SJCRH30 (cell line): Measurements from ENCODE around the gene DNAI1. TPM values are rescaled to one million over a fixed set of nuclear protein-coding genes. Genes with fewer than 3 reads are reported as not detected.
"Not testable (repeated sequence)": the region's sequence is repeated elsewhere in the genome, so short reads cannot be mapped to it uniquely, and the experiment has no call there.

Experiments used
- DNase-seq, 2 experiments: peaks; one replicate each; pipeline ENCODE4 v3.0.0-alpha.2; 2015 to 2020
- H3K27ac ChIP-seq: fragments of 250-450 bp; sonication (Bioruptor Pico); 2 replicates; pipeline ENCODE4 v1.5.1; 2020; ENCODE audit warnings: mild to moderate bottlenecking, moderate library complexity
- H3K27me3 ChIP-seq: fragments of 250-450 bp; sonication (Bioruptor Pico); 2 replicates; pipeline ENCODE4 v1.5.1; 2020; ENCODE audit warnings: mild to moderate bottlenecking, moderate library complexity
- H3K36me3 ChIP-seq: fragments of 250-450 bp; sonication (Bioruptor Pico); 2 replicates; pipeline ENCODE4 v1.5.1; 2020; ENCODE audit warnings: mild to moderate bottlenecking, moderate library complexity
- H3K4me1 ChIP-seq: fragments of 250-450 bp; sonication (Bioruptor Pico); 2 replicates; pipeline ENCODE4 v1.5.1; 2020; ENCODE audit warnings: mild to moderate bottlenecking, moderate library complexity
- H3K4me3 ChIP-seq: fragments of 250-450 bp; sonication (Bioruptor Pico); 2 replicates; pipeline ENCODE4 v1.5.1; 2020; ENCODE audit warnings: mild to moderate bottlenecking, moderate library complexity
- H3K9me3 ChIP-seq: fragments of 250-450 bp; sonication (Bioruptor Pico); replicated peaks from 2 replicates; pipeline ENCODE4 v1.5.1; 2020; ENCODE audit warnings: mild to moderate bottlenecking, moderate library complexity
- total RNA-seq: library from RNA; depleted of rRNA; stranded (reverse); fragments of >200 nt; shearing (Covaris generic); gene quantifications from 2 replicates; pipeline ENCODE4 v1.2.3, GENCODE V29; 2014; rRNA removed

Gene DNAI1
- total RNA-seq: 0.08 and 0.28 TPM in 2 replicates

DNA sequence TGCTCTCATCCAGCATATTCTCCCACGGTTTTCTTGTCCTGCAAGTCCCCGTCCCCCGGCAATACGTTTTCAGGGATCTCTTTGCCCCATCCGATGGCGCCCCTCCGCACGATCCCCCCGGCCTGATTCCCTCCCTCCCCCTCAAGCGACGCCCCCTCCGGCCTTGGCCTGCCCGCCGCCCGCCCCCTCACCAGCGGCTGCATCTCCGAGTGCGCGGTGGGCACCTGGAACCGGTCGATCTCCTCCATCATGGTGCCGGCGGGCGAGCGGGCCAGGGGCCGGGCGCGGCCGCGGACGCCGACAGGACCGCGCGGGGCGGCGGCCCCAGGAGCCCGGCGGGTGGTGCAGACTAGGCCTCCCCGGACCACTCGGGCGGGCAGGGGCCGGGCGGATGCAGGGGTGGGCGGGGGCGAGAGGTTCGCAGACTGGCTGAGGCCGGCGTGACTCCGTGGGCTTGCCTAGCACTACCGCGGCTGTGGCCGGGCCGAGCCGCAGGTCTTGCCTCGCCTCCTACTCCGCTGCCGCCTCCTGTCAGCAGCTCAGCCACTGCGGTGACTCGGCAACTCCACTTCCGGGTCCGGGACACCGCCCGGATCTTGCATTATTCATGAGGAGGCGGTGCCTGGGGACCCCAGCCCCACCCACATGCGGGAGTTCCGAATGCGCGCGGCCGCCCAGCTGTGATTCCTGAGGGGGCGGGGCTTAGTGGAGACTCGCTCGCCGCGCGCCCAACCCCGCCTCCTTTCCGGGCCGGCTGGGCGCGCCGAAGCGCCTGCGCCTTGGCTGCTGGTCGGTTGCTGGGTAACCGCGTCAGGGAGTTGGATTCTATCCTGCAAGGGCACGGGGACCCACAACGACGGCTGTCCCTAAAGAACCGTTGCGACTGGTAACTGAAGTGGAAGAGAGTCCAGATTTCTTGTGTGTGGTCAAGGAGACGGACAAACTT is at the start of gene DNAI1, which contains the start of gene FAM219A:
Gene DNAI1 (plus strand): TSS at position 793 of the 946 bp plus-strand sequence. CDS start 201 bp downstream, outside the sequence.
Gene FAM219A (minus strand): TSS at position 558 of the 946 bp plus-strand sequence. CDS start 307 bp downstream, at position 251.
- no peaks in the 10 kb centered on the region for H3K27me3 ChIP-seq
- H3K27ac ChIP-seq: no peak within 1 kb of the TSS
- DNase-seq: peak; percentile 97
- H3K9me3 ChIP-seq: no peaks in the 10 kb centered on the region
- H3K4me1 ChIP-seq: peaks cover 3% of the 10 kb centered on the region; the same call in 1 of the 2 replicates
- H3K4me3 ChIP-seq: peak within 1 kb of the TSS; percentile 61
- H3K36me3 ChIP-seq: no peaks in the 10 kb centered on the region

DNA sequence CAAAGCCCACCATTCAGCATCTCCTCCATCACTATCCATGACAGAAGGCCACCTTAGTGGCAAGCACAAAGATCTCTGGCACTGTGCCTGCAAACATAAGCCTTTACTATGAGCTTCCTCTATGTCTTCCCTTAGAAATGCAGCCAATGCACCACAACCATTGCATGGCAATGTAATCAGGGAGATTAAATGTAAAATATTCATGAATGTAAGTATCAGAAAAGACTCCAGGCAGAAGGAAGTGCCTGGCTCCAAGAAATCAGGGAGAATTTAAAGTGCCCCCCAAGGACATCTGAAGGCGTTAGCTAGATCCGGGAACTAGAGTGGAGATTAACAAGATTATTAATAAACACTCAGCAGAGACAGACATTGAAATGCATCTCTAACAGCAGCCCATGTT is 49.5 kb upstream of the DNAI1 start:
- no peaks in the 10 kb centered on the region for H3K4me1 ChIP-seq
- DNase-seq: no peak
- no peaks in the 10 kb centered on the region for H3K36me3 ChIP-seq
- no peaks in the 10 kb centered on the region for H3K27me3 ChIP-seq
- no peaks in the 10 kb centered on the region for H3K9me3 ChIP-seq
- H3K4me3 ChIP-seq: no peak overlapping the region
- H3K27ac ChIP-seq: no peak overlapping the region

DNA sequence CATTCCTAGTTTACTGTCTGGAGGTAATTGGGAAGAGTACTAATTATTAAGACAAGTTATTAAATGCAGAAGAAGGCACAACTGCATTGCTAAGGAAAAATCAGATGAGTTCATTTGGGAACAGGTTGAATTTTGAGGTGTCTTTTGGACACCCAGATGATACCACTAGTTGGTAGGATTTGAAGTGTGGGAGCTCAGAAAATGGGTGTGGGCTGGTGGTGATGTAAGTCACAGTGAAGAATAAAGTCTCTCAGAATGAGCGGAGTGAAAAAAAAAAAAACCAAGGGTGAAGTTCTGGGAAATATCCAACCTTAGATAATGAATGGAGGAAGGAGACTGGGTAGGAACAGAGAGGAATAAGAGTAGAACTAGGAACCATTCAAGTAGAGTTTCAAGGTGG is 46.3 kb upstream of the DNAI1 start:
- H3K36me3 ChIP-seq: no peaks in the 10 kb centered on the region
- H3K27me3 ChIP-seq: no peaks in the 10 kb centered on the region
- no peak for DNase-seq
- no peak overlapping the region for H3K4me3 ChIP-seq
- no peaks in the 10 kb centered on the region for H3K9me3 ChIP-seq
- H3K27ac ChIP-seq: no peak overlapping the region
- no peaks in the 10 kb centered on the region for H3K4me1 ChIP-seq

DNA sequence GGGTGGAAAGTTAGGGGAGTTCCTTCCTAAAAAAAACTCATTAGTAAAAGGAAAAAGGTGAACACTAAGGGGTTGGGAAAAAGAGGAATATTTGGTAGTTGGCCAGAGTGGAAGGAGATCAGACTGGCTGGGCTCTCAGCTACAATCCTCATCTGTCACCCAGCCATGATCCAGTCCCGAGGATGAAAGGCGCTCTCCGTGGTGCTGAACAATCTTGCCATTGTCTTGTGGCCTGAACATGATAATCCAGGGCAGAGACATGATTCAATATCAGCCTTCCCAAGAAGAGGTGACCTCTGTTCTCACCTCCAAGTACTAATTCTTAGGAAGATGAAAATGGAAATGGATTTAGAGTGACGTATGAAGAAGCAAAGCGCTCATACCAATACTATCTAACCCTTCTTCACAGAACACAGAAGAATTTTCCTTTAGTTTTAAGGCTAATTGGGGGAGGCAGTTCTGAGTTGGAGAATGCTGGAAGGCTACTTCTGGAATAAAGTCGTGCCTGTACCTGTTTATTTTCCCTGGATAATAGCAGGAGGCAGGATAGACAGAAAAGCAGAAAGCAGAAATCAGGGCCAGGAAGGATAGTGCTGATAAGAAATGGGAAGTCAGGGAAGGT is 45.3 kb upstream of the DNAI1 start:
- Histone ChIP-seq H3K27me3 (no peaks in the 10 kb centered on the region), H3K9me3 (no peaks in the 10 kb centered on the region), H3K36me3 (no peaks in the 10 kb centered on the region), H3K4me1 (no peaks in the 10 kb centered on the region), H3K4me3 (no peak overlapping the region), H3K27ac (no peak overlapping the region)
- DNase-seq: peak; percentile 68 to 85

DNA sequence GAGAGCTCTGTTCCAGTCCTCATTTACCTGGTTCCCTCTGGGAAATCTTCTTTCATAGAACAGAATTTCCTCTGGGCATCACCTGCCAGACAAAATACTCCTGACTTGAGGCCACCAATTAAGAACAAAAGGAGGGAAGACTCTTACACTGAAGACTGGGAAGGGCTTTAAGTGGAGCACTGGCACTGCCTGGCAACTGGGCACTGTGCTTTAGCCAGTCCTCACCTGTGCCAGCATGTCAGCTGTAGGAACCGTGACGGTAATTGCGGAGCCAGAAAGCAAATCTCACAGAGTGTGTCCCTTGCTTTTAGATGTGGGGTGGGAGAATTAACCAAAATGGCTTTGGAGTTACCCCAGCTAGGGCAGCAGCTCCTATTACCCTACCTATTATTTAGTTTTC is 40.9 kb upstream of the DNAI1 start:
- peak; percentile 21 to 36 for DNase-seq
- H3K27me3 ChIP-seq: no peaks in the 10 kb centered on the region
- H3K4me1 ChIP-seq: no peaks in the 10 kb centered on the region
- no peak overlapping the region for H3K27ac ChIP-seq
- no peaks in the 10 kb centered on the region for H3K9me3 ChIP-seq
- no peaks in the 10 kb centered on the region for H3K36me3 ChIP-seq
- H3K4me3 ChIP-seq: no peak overlapping the region

DNA sequence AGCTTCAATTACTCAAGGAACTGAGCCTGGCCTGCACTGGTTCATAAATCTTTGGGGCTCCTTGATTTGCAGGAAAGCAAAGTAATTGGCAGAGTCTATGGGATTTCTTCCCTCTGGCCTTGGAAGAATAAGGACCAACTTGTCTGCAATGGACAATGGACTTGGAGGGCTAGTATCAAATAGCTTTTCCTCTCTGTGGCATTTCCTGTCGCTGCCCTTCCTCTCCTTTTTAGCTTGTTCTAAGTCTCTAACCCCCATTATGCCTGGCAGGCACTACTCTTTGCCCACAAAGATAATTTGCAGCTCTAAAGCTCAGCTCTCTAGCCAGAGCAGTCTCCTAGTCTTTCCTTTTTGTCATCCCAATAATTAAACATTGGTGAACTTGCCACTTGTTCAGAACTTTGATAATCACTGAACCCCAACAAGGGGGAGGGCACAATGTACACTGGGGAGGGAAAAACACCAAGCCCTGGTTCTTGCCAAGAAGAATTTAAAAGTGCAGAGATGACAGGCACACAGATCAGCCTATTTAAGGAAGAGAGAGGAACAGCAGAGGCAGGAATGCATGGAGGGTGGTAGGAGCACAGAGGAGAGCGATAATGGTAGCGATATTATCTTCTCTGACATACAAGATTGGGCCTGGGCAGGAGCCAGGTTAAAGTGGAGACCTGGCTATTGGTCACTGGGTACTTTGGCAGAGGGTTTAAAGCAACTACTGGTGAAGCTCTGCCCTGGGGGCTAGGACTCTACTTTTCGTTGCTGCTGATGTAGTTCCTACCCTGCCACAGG is 38.7 kb upstream of the DNAI1 start:
- Histone ChIP-seq H3K4me3 (no peak overlapping the region), H3K27me3 (no peaks in the 10 kb centered on the region), H3K36me3 (no peaks in the 10 kb centered on the region), H3K9me3 (no peaks in the 10 kb centered on the region), H3K27ac (no peak overlapping the region), H3K4me1 (no peaks in the 10 kb centered on the region)
- DNase-seq: no peak

DNA sequence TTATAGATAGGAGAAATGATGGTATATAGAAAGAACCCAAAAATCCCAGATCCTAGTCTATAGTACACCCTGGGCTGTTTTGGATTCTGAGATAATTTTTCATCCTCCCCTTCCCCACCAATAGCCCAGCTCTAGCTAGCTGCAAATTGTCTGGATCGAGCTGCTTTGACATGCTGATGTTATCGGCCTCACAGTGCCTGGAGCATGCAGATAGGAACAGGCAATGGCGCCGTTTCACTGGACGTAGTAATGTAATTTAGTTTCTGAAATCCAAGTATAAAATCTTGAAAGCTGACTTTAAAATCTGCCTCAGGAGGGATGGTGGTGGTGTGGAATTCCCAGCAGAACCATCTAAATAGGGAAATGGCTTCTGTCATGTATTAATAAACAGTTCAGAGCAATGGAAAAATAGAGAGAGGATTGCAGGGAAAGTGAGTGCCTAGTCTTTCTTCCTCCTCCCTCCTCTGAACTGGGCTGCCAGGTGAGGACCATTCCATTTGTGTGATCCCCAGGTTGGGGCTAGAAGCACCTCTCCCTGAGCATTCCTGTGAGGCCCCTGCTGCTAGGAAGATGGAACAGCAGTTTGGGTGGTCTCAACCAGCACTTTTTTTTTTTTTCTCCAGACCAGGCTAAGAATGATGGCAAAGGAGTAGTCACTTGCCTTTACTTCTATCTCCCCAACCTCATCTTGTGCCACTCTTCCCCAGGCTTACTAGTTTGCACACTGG is 32.1 kb upstream of the DNAI1 start:
- no peaks in the 10 kb centered on the region for H3K4me1 ChIP-seq
- H3K9me3 ChIP-seq: no peaks in the 10 kb centered on the region
- H3K27me3 ChIP-seq: no peaks in the 10 kb centered on the region
- no peaks in the 10 kb centered on the region for H3K36me3 ChIP-seq
- DNase-seq: no peak
- H3K27ac ChIP-seq: no peak overlapping the region
- H3K4me3 ChIP-seq: no peak overlapping the region

DNA sequence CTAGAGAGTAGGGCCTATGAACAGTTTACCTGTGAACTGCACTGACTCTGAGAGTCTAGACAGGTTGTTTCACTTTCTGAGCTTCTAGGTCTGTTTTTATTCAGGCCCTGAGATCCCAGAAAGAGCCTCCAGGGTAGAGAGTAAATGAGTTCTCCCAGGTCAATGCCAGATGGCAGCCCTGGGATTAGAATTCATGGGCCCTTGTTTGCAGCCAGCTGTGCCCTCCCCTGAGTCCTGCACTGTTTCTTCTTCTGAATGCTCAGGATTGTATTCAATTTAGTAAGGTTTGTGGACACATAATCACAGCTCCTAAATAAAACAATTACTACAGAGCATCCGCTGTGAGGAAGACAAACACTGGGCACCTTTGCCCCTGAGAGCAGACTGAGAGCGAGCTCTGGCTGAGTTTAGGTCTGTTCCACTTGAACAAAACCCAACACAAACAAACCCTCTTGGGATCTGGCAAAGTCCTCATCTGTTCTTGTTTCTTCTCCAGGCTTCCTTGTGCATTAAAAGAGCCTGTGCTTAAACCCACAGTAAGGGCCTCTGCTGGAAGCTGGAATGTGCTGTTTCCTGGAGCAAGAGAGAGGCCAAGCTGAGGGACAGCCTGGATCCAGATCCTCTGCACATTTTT is 30.2 kb upstream of the DNAI1 start:
- Histone ChIP-seq H3K9me3 (no peaks in the 10 kb centered on the region), H3K27me3 (no peaks in the 10 kb centered on the region), H3K4me3 (no peak overlapping the region), H3K36me3 (no peaks in the 10 kb centered on the region), H3K27ac (no peak overlapping the region), H3K4me1 (no peaks in the 10 kb centered on the region)
- no peak for DNase-seq

DNA sequence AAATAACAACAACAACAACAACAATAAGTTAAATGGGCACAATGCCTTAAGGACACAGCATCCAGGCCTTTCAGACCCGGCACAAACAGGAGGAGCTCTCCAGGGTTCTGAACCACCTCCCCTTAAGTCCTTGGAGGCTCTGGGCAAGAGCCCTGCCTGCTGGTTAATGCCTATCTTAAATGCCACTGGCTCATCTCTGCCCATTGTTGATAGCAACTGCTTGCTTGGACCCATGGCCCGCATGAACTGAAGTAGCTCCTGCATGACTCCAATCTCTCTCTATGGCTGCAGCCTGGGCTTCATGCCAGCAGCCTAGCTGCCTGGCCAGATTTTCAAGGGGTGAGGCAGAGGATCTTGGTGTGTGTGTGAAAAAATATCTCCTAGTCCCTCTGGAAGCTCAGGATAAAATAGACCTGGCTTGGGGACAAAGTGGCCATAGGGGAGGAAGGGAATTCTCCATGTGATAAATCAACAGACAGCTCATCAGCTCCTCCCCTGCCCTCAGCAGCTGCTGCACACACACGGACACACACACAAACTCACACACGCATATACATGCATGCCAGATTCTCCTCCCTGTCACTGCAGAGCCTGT is 27.7 kb upstream of the DNAI1 start:
- H3K9me3 ChIP-seq: no peaks in the 10 kb centered on the region
- H3K36me3 ChIP-seq: no peaks in the 10 kb centered on the region
- no peak overlapping the region for H3K27ac ChIP-seq
- H3K27me3 ChIP-seq: no peaks in the 10 kb centered on the region
- no peaks in the 10 kb centered on the region for H3K4me1 ChIP-seq
- no peak overlapping the region for H3K4me3 ChIP-seq
- DNase-seq: peak; percentile 57 to 78

DNA sequence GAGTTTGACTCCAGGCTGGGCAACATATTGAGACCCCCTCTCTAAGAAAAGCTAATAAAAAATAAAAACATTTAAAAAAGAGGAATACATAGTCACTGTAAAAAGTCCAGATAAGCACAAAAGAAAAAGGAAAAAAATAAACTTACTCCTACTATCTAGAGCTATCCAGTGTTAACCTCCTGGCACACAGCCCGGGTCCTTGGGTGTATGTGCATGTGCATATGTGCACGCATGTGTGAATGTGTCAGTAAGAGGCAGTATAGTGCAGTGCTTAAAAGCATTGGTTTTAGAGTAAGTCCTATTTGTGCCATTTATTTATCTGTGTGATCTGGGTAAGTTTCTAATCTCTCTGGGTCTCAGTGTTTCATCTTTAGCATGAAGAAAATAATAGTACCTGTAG is 26.9 kb upstream of the DNAI1 start:
- DNase-seq: no peak
- Histone ChIP-seq H3K9me3 (no peaks in the 10 kb centered on the region), H3K36me3 (no peaks in the 10 kb centered on the region), H3K4me3 (no peak overlapping the region), H3K4me1 (no peaks in the 10 kb centered on the region), H3K27ac (no peak overlapping the region), H3K27me3 (no peaks in the 10 kb centered on the region)

DNA sequence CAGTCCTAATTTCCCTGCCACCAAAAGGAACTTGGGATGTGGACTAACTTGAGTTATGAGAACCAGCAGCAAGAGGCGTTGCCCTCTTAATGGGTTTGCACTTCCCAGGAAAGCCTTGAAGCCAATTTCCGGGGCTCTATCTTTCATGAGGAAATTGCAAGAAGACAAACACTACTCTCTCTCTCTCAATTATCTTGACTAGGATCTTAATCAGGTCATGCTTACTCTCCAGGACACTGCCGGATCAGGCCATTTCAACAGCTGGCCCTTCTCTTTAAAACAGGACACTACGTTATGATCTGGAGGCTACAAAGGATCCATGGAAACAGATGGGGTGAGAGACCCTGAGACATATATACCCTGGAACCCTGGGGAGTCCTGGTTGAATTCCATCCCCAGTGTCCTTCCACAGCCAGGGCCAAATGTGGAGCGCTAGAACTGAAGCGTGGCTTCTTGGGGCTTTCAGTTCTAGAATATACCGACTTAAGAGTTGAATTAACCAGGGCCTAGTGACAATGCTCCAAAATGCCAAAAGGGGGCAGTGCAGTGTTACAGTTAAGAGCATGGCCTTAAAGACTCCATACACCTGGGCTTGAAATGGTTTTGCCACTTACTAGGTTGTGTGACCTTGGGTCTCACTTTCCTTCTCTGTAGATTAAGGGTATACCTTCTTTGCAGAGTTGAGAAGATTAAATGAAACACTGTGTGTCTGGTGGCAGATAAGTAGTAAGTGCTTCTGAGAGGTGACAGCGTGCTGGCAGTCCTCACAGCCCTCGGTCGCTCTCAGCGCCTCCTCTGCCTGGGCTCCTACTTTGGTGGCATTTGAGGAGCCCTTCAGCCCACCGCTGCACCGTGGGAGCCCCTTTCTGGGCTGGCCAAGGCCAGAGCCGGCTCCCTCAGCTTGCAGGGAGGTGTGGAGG is 21.3 kb upstream of the DNAI1 start:
- peak; percentile 38 to 82 for DNase-seq
- H3K4me1 ChIP-seq: peaks cover 7% of the 10 kb centered on the region; the same call in 1 of the 2 replicates

DNA sequence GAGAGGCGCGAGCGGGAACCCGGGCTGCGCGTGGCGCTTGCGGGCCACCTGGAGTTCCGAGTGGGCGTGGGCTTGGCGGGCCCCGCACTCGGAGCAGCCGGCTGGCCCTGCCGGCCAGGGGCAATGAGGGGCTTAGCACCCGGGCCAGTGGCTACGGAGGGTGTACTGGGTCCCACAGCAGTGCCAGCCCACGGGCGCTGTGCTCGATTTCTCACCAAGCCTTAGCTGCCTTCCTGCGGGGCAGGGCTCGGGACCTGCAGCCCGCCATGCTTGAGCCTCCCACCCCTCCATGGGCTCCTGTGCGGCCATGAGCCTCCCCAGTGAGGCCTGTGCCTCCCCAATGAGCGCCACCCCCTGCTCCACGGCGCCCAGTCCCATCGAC is 20.7 kb upstream of the DNAI1 start:
- not testable (repeated sequence) for H3K4me3 ChIP-seq, DNase-seq, H3K27me3 ChIP-seq, H3K9me3 ChIP-seq, H3K4me1 ChIP-seq, H3K36me3 ChIP-seq, H3K27ac ChIP-seq

More for the DNA sequence above, 21.3 kb upstream of the DNAI1 start:
- Histone ChIP-seq H3K27ac (no peak overlapping the region), H3K4me3 (no peak overlapping the region), H3K27me3 (no peaks in the 10 kb centered on the region), H3K9me3 (no peaks in the 10 kb centered on the region), H3K36me3 (no peaks in the 10 kb centered on the region)

DNA sequence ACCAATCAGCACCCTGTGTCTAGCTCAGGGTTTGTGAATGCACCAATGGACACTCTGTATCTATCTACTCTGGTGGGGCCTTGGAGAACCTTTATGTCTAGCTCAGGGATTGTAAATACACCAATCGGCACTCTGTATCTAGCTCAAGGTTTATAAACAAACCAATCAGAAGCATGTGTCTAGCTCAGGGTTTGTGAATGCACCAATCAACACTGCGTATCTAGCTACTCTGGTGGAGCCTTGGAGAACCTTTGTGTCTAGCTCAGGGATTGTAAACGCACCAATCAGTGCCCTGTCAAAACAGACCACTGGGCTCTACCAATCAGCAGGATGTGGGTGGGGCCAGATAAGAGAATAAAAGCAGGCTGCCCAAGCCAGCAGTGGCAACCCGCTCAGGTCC is 20.1 kb upstream of the DNAI1 start:
- H3K36me3 ChIP-seq, H3K4me1 ChIP-seq, H3K27me3 ChIP-seq, H3K4me3 ChIP-seq, H3K27ac ChIP-seq, DNase-seq, H3K9me3 ChIP-seq: not testable (repeated sequence)
